Measurements from ENCODE around the gene C11orf58.

C11orf58 gene

DNA sequence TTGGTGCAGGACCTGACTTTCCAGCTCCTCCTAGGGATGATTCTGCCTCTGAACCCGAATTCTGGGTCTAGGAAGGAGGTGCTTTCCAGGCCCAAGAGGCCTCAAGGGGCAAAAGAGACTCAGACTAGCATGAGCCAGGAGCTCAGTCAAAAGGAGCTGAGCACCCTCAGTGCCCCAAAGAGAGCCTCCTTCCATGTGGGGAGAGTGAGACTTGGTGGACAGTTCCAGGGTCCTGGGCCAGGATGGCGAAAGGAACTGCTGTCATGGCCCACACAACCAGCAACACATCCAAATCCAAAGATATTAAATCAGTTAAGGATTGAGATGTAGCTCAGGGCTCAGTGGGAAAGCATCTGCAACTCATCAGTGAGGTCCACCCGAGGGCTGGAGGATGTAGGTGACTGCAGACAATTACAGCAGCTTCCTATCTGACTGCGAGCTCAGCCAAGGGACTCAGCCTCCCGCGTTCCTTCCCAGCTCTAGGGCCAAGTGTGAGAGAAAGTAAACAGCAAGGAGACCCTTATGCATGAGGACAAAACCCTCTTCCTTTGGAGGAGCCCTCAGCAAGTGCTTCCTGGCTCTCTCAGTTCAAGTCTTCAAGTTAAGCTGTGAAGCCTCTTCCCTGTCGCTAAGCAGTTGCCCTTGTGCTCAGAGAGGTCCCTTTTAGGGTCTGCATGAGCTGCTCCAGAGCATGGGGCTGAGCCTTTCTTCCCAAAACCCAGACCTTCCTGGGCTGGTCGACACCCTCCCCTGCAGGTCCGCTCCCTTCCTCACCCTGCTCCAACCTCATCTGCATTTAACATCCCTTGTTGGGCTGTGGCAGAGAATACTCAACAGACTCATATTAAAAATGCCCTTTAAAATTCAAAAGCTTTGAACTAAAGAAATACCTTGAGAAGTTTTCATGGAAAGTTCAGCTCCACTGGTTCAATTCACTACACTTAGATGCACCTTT, 35.8 kb downstream of the C11orf58 start:
- Histone ChIP-seq H3K9me3 (ENCODE audit: severe bottlenecking) (no peaks in the 10 kb centered on the region), H3K27ac (no peak overlapping the region), H3K36me3 (peaks cover 30% of the 10 kb centered on the region), H3K4me3 (ENCODE audit: low read depth, low read length) (no peak overlapping the region), H3K27me3 (ENCODE audit: insufficient read depth, low read depth, severe bottlenecking) (no peaks in the 10 kb centered on the region)
- TF ChIP-seq, protein P1, sequence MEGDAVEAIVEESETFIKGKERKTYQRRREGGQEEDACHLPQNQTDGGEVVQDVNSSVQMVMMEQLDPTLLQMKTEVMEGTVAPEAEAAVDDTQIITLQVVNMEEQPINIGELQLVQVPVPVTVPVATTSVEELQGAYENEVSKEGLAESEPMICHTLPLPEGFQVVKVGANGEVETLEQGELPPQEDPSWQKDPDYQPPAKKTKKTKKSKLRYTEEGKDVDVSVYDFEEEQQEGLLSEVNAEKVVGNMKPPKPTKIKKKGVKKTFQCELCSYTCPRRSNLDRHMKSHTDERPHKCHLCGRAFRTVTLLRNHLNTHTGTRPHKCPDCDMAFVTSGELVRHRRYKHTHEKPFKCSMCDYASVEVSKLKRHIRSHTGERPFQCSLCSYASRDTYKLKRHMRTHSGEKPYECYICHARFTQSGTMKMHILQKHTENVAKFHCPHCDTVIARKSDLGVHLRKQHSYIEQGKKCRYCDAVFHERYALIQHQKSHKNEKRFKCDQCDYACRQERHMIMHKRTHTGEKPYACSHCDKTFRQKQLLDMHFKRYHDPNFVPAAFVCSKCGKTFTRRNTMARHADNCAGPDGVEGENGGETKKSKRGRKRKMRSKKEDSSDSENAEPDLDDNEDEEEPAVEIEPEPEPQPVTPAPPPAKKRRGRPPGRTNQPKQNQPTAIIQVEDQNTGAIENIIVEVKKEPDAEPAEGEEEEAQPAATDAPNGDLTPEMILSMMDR (IDR thresholded peaks at IDR 0.05; ENCODE audit: low read depth, low read length) = no peak
- DNase-seq = no peak

- Histone ChIP-seq H3K9me3 (ENCODE audit: severe bottlenecking) (no peaks in the 10 kb centered on the region), H3K27me3 (ENCODE audit: insufficient read depth, low read depth, severe bottlenecking) (no peaks in the 10 kb centered on the region), H3K36me3 (peaks cover 30% of the 10 kb centered on the region), H3K27ac (no peak overlapping the region), H3K4me3 (ENCODE audit: low read depth, low read length) (no peak overlapping the region)
- DNase-seq = no peak
- TF ChIP-seq, protein P1 (IDR thresholded peaks at IDR 0.05; ENCODE audit: low read depth, low read length) = no peak
Measured at GRCh38 chr11:16774936-16775613, 36.6 kb downstream of the C11orf58 start.

GRCh38 chr11:16775614-16776283, 37.3 kb downstream of the C11orf58 start:
- Histone ChIP-seq H3K27me3 (ENCODE audit: insufficient read depth, low read depth, severe bottlenecking) (no peaks in the 10 kb centered on the region), H3K36me3 (peaks cover 30% of the 10 kb centered on the region), H3K27ac (no peak overlapping the region), H3K4me3 (ENCODE audit: low read depth, low read length) (no peak overlapping the region), H3K9me3 (ENCODE audit: severe bottlenecking) (no peaks in the 10 kb centered on the region)
- DNase-seq = no peak
- TF ChIP-seq, protein P1 (IDR thresholded peaks at IDR 0.05; ENCODE audit: low read depth, low read length) = no peak

DNA sequence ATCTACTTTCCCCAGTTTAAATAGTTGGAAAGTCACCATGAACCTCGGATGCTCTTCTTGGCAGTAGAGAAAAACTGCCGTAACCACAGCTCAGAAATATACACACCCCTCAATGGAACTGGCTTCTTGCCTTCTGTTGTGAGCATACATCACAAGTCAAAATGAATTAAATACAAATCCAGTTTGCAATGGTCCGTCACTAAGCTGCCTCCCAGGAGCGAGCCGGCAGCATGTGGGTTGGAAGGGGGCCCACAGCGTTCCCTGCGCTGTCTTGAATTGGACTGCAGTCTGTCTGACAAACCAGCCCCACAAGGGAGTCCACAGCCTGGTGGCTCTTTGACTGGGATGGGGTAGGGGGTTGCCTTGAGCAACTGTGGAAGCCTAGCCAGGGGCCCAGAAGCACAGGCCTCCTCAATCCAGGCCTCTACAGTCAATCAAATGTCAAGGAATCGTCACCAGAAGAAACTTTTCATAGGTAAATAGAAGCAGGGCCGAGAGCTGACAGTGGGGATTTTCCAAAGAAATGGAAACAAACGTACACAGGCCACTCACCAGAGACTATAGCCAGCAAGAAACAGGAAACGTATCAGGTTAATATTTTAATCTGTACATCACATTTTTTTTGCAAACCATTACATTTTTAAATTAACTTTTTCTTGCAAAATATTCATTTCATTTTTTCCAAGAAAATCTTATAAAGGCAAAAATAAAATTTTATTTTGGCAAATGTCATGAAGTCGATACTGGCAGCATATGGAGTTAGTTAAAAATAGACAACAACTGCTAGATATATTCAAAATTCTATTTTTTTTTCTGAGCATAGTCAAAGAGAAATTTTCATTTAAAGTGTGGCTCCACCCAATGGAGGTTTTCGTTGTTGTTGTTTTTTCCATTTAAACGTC, 38.5 kb downstream of the C11orf58 start:
- H3K36me3 ChIP-seq = peaks cover 30% of the 10 kb centered on the region
- H3K4me3 ChIP-seq (ENCODE audit: low read depth, low read length) = no peak overlapping the region
- no peak for DNase-seq
- H3K27ac ChIP-seq = no peak overlapping the region
- TF ChIP-seq, protein P1 (IDR thresholded peaks at IDR 0.05; ENCODE audit: low read depth, low read length) = no peak
- no peaks in the 10 kb centered on the region for H3K9me3 ChIP-seq (ENCODE audit: severe bottlenecking)
- no peaks in the 10 kb centered on the region for H3K27me3 ChIP-seq (ENCODE audit: insufficient read depth, low read depth, severe bottlenecking)

DNA sequence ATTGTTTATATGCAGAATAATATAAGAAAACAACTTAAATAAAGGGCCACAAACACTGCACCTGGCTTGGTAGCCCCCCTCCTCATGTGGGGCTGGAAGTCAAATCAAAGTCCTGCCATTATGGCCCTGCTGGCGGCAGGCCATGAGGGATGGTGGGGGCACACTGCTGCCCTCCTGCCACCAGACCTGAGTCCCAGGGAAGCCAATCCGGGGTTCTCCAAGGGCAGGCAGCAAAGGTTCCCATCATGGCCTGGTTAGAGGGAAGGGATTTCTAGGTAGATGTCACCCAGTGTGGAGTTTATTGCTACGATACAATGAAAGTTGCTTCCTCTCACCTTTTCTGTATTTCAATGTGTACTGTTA, 39.1 kb downstream of the C11orf58 start:
- no peaks in the 10 kb centered on the region for H3K27me3 ChIP-seq (ENCODE audit: insufficient read depth, low read depth, severe bottlenecking)
- no peaks in the 10 kb centered on the region for H3K9me3 ChIP-seq (ENCODE audit: severe bottlenecking)
- no peak overlapping the region for H3K27ac ChIP-seq
- peaks cover 32% of the 10 kb centered on the region for H3K36me3 ChIP-seq
- H3K4me3 ChIP-seq (ENCODE audit: low read depth, low read length) = no peak overlapping the region
- TF ChIP-seq, protein P1 (IDR thresholded peaks at IDR 0.05; ENCODE audit: low read depth, low read length) = no peak
- DNase-seq = no peak
